ENCODE measurements around the gene HS3ST4.

DNA sequence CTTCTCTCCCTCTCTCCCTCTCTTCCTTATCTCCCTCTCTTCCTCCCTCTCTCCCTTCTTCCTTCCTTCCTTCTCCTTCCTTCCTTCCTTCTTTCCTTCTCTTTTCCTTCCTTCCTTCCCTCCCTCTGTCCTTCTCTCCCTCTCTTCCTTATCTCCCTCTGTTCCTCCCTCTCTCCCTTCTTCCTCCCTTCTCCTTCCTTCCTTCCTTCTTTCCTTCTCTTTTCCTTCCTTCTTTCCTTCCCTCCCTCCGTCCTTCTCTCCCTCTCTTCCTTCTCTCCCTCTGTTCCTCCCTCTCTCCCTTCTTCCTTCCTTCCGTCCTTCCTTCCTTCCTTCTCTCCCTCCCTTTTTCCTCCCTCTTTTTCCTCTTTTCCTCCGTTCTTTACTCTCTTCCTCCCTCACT lies 38.6 kb downstream of the HS3ST4 start:
- no peak for TF ChIP-seq POLR2A (IDR thresholded peaks at IDR 0.05; ENCODE audit: control extremely low read depth in 1 of 2, low read depth in 2 of 2, low read length in 2 of 2)
- no peak for TF ChIP-seq PHF8 (conservative IDR thresholded peaks at IDR 0.05; ENCODE audit: low read depth, low read length)
- TF ChIP-seq SP1 (IDR thresholded peaks at IDR 0.05; ENCODE audit: low read depth, low read length) = no peak
- TF ChIP-seq RFX5 (IDR thresholded peaks at IDR 0.05; ENCODE audit: borderline replicate concordance, low read depth, low read length) = no peak
- TF ChIP-seq E2F6 (IDR thresholded peaks at IDR 0.05) = no peak
- TF ChIP-seq, protein P1, sequence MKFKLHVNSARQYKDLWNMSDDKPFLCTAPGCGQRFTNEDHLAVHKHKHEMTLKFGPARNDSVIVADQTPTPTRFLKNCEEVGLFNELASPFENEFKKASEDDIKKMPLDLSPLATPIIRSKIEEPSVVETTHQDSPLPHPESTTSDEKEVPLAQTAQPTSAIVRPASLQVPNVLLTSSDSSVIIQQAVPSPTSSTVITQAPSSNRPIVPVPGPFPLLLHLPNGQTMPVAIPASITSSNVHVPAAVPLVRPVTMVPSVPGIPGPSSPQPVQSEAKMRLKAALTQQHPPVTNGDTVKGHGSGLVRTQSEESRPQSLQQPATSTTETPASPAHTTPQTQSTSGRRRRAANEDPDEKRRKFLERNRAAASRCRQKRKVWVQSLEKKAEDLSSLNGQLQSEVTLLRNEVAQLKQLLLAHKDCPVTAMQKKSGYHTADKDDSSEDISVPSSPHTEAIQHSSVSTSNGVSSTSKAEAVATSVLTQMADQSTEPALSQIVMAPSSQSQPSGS (IDR thresholded peaks at IDR 0.05; ENCODE audit: low read length) = no peak
- TF ChIP-seq EP300 (IDR thresholded peaks at IDR 0.05; ENCODE audit: borderline replicate concordance in 1 of 2, low read depth in 2 of 2, low read length in 2 of 2) = no peak
- no peak for TF ChIP-seq CREB1 (IDR thresholded peaks at IDR 0.05)
- TF ChIP-seq CTCF (IDR thresholded peaks at IDR 0.05; ENCODE audit: control extremely low read depth in 1 of 3, insufficient read depth in 1 of 3, low read depth in 1 of 3, low read length in 3 of 3) = no peak
- TF ChIP-seq BRCA1 (IDR thresholded peaks at IDR 0.05; ENCODE audit: low read depth, low read length) = no peak
- no peak for TF ChIP-seq RAD21 (IDR thresholded peaks at IDR 0.05 in 1 of 2, conservative IDR thresholded peaks at IDR 0.05 in 1 of 2; ENCODE audit: low read depth in 2 of 2, low read length in 2 of 2)
- TF ChIP-seq, protein P2, sequence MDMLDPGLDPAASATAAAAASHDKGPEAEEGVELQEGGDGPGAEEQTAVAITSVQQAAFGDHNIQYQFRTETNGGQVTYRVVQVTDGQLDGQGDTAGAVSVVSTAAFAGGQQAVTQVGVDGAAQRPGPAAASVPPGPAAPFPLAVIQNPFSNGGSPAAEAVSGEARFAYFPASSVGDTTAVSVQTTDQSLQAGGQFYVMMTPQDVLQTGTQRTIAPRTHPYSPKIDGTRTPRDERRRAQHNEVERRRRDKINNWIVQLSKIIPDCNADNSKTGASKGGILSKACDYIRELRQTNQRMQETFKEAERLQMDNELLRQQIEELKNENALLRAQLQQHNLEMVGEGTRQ (IDR thresholded peaks at IDR 0.05; ENCODE audit: low read length) = no peak
